Left ventricle myocardium inferior (tissue), 1 donor: Measurements from ENCODE around the gene POLE. TPM values are rescaled to one million over a fixed set of nuclear protein-coding genes. Genes with fewer than 3 reads are reported as not detected.

Source experiments
- DNase-seq: peaks from one replicate; pipeline ENCODE4 v3.0.0-alpha.2; 2020
- H3K27ac ChIP-seq: fragments of 200-600 bp; replicated peaks from 2 replicates; pipeline ENCODE4 v1.8.0; 2021
- H3K27me3 ChIP-seq: fragments of 200-600 bp; 2 replicates; pipeline ENCODE4 v1.8.0; 2021; ENCODE audit warnings: low read depth
- H3K36me3 ChIP-seq: fragments of 200-600 bp; 2 replicates; pipeline ENCODE4 v1.8.0; 2021
- H3K4me1 ChIP-seq: fragments of 200-600 bp; 2 replicates; pipeline ENCODE4 v1.8.0; 2021
- H3K4me3 ChIP-seq: fragments of 200-600 bp; 2 replicates; pipeline ENCODE4 v1.8.0; 2021; ENCODE audit warnings: mild to moderate bottlenecking, moderate library complexity
- H3K9me3 ChIP-seq: fragments of 200-600 bp; replicated peaks from 2 replicates; pipeline ENCODE4 v1.8.0; 2021
- intact Hi-C: fragments of 100-400 bp; cut with micrococcal nuclease; formaldehyde crosslinking; loops from one replicate; pipeline ENCODE4 v1.11.0; 2022
- total RNA-seq: library from RNA; stranded (reverse); fragmentation: NEBNext Ultra II Directional; extraction: Animal tissue kit (Norgen Biotek cat#: 25700); gene quantifications from one replicate; pipeline ENCODE4 v1.2.1, GENCODE V29; 2021
- TF ChIP-seq, protein P1 (sequence below): fragments of 200-600 bp; IDR thresholded peaks from 2 replicates; pipeline ENCODE4 v1.8.0; 2021; ENCODE audit warnings: antibody characterized with exemption, mild to moderate bottlenecking, borderline replicate concordance
- donor health status: DM: no; HTN: yes; CAD: no; lungs with severe emphysema.

POLE gene
- total RNA-seq, 1 donor from 2014 or later = 9.0 TPM

DNA sequence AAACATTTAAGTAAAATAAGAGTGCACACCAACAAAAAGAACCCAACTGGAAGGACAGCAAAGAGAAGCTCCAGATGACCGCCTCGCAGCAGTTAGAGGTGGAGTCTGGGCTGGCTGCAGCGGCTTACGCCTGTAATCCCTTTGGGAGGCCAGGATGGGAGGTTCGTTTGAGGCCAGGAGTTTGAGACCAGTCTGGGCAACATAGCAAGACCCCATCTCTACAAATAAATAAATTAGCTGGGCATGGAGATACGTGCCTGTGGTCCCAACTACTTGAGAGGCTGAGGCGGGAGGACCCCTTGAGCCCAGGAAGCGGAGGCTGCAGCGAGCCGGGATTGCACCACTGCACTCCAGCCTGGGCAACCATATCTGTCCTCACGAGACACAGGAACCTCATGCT is 92.0 kb downstream of the POLE start:
- intact Hi-C loops = no loop called here

DNA sequence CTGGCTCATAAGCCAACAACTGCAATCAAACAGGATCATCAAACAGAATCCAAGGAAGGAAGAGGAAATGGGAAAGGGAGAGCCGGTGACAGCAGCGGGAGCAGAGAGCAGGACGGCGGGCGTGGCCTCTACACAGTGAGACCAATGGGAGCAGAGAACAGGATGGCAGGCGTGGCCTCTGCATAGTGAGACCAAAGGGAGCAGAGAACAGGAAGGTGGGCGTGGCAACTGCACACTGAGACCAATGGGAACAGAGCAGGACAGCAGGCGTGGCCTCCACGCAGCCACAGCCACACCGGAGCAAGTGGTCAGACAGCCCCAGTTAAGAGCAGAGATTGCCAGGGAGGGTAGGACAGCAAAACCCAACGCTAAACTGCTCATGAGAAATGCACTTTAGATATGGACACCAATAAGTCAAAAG is 93.2 kb downstream of the POLE start:
- peak; percentile 82 for DNase-seq
- Histone ChIP-seq H3K4me3 (peak overlapping the region; percentile 33), H3K36me3 (no peaks in the 10 kb centered on the region), H3K27me3 (peaks cover 65% of the 10 kb centered on the region), H3K4me1 (peaks cover 19% of the 10 kb centered on the region), H3K9me3 (peaks cover 2% of the 10 kb centered on the region), H3K27ac (no peak overlapping the region)
- intact Hi-C loops = no loop called here
- TF ChIP-seq, protein P1, sequence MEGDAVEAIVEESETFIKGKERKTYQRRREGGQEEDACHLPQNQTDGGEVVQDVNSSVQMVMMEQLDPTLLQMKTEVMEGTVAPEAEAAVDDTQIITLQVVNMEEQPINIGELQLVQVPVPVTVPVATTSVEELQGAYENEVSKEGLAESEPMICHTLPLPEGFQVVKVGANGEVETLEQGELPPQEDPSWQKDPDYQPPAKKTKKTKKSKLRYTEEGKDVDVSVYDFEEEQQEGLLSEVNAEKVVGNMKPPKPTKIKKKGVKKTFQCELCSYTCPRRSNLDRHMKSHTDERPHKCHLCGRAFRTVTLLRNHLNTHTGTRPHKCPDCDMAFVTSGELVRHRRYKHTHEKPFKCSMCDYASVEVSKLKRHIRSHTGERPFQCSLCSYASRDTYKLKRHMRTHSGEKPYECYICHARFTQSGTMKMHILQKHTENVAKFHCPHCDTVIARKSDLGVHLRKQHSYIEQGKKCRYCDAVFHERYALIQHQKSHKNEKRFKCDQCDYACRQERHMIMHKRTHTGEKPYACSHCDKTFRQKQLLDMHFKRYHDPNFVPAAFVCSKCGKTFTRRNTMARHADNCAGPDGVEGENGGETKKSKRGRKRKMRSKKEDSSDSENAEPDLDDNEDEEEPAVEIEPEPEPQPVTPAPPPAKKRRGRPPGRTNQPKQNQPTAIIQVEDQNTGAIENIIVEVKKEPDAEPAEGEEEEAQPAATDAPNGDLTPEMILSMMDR = no peak

More for the DNA sequence above, 92.0 kb downstream of the POLE start:
- H3K27me3 ChIP-seq = peaks cover 71% of the 10 kb centered on the region
- no peak for DNase-seq
- no peaks in the 10 kb centered on the region for H3K9me3 ChIP-seq
- peaks cover 23% of the 10 kb centered on the region for H3K4me1 ChIP-seq
- H3K4me3 ChIP-seq = no peak overlapping the region
- H3K27ac ChIP-seq = no peak overlapping the region
- TF ChIP-seq, protein P1 = no peak
- H3K36me3 ChIP-seq = no peaks in the 10 kb centered on the region

DNA sequence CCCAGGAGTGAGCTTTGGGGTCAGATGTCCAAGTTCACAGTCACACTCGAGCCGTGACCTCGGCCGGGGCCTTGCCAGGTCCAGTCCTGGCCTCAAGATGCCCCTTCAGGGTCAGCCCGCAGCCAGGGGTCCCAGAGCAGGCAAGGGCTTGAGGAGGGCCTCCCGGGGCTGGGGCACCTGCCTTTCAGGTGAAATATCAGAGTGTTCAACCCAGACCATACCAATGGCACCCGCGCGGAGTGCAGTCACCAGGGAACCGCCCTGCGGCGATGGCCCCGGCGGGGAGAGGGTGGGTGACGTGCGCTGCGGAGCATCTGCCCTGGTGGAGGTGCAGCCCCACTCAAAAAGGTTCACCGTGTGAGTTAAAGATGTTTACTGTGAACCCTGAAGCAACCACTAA is 93.6 kb downstream of the POLE start:
- intact Hi-C loops = no loop called here
- no peak for DNase-seq
- H3K36me3 ChIP-seq = no peaks in the 10 kb centered on the region
- peaks cover 4% of the 10 kb centered on the region for H3K9me3 ChIP-seq
- TF ChIP-seq, protein P1 = no peak
- H3K27ac ChIP-seq = no peak overlapping the region
- peak overlapping the region; percentile 33 for H3K4me3 ChIP-seq
- peaks cover 14% of the 10 kb centered on the region for H3K4me1 ChIP-seq
- H3K27me3 ChIP-seq = peaks cover 61% of the 10 kb centered on the region

DNA sequence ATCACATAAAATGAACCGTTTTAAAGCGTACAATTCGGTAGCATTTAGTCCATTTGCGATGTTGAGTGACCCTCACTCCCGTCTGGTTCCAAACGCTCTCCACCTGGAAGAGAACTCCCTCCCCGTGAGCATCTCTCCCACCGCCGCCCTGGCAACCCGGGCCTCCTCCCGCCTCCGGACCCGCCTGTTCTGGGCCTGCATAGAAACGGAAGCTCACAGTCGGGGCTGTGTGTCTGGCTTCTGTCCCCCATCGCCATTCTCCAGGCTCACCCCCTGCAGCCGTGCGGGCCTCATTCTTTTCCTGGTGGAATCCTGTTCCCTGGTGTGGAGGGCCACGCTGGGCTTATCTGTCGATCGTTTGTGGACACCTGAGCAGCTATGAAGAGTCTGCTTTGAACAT is 94.1 kb downstream of the POLE start:
- H3K27ac ChIP-seq = no peak overlapping the region
- H3K4me3 ChIP-seq = no peak overlapping the region
- DNase-seq = no peak
- TF ChIP-seq, protein P1 = no peak
- intact Hi-C loops = no loop called here
- peaks cover 14% of the 10 kb centered on the region for H3K4me1 ChIP-seq
- peaks cover 4% of the 10 kb centered on the region for H3K9me3 ChIP-seq
- peaks cover 60% of the 10 kb centered on the region for H3K27me3 ChIP-seq
- H3K36me3 ChIP-seq = no peaks in the 10 kb centered on the region

DNA sequence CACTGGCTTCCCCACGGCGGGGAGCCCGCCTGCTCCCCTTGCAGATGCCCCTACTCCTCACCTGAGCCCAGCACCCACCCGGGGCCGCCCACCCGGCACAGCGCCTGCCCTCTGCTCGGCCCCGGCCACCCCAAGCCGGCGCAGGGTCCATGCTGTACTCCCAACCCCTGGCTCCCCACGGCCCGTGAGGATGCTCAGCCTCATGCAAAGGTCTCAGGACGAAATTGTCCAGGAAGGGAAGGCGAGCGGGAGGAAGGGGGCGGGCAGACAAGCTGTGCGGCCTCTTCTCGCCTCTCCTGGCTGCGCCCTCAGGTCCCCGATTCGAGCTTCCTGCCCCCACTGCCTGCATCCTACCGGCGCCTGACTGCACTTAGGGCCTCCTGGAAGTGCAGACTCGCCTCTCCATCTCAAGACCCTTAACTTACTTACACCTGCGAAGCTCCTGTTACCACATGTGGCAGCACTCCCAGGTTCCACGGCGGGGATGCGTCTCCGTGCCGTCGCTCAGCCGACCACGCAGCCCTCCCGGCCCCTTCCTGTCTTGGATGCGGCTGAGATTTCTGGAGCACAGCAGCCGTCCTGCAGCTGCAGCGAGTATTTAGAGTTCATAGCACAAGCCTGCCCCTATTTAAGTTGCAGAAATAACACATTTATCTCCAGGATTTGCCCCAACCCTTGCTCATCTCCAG is 94.7 kb downstream of the POLE start:
- no peak for DNase-seq
- TF ChIP-seq, protein P1 = no peak
- intact Hi-C loops = no loop called here

More for the DNA sequence above, 94.7 kb downstream of the POLE start:
- Histone ChIP-seq H3K9me3 (peaks cover 4% of the 10 kb centered on the region), H3K27me3 (peaks cover 57% of the 10 kb centered on the region), H3K36me3 (no peaks in the 10 kb centered on the region), H3K4me3 (no peak overlapping the region), H3K4me1 (peaks cover 10% of the 10 kb centered on the region), H3K27ac (no peak overlapping the region)
